HFFc6 (cell line): ENCODE measurements around the gene CCKAR. TPM values are rescaled to one million over a fixed set of nuclear protein-coding genes. Genes with fewer than 3 reads are reported as not detected.
"Not testable (repeated sequence)": the region's sequence is repeated elsewhere in the genome, so short reads cannot be mapped to it uniquely, and the experiment has no call there.

Experiments
- DNase-seq: peaks from one replicate; pipeline ENCODE4 v3.0.0-alpha.2; 2018
- H3K27ac Mint-ChIP-seq: 2 replicates; pipeline ENCODE4 v1.8.0; 2020; ENCODE audit warnings: mild to moderate bottlenecking, mixed read lengths
- H3K27me3 Mint-ChIP-seq: 2 replicates; pipeline ENCODE4 v1.8.0; 2021; ENCODE audit warnings: mild to moderate bottlenecking, moderate library complexity, mixed read lengths; ENCODE audit not compliant: insufficient read depth
- H3K36me3 Mint-ChIP-seq: 2 replicates; pipeline ENCODE4 v1.8.0; 2021; ENCODE audit warnings: low read depth, mixed read lengths
- H3K4me1 Mint-ChIP-seq: 2 replicates; pipeline ENCODE4 v1.8.0; 2020; ENCODE audit warnings: low read depth, mixed read lengths
- H3K4me3 Mint-ChIP-seq: 2 replicates; pipeline ENCODE4 v1.8.0; 2020; ENCODE audit warnings: mild to moderate bottlenecking, moderate library complexity, mixed read lengths
- H3K9me3 Mint-ChIP-seq: 2 replicates; pipeline ENCODE4 v1.8.0; 2020; ENCODE audit warnings: mild to moderate bottlenecking, mixed read lengths
- total RNA-seq, 6 experiments: library from RNA; stranded (reverse); fragmentation: NEBNext Ultra II Directional; extraction: Animal tissue kit (Norgen Biotek cat#: 25700); gene quantifications; 2 replicates in 1 of 6; 3 replicates in 5 of 6; pipeline ENCODE4 v1.2.3, GENCODE V29; 2021
- TF ChIP-seq, protein P1 (sequence below): fragments of 200-600 bp; sonication (generic); IDR thresholded peaks from 2 replicates; pipeline ENCODE4 v1.5.0; 2021; ENCODE audit warnings: antibody characterized with exemption, mild to moderate bottlenecking

CCKAR gene
- total RNA-seq, 6 experiments from 2014 or later = not detected

- Mint-ChIP-seq H3K4me3 (no peak overlapping the region), H3K27ac (no peak overlapping the region), H3K27me3 (peaks cover 5% of the 10 kb centered on the region), H3K4me1 (no peaks in the 10 kb centered on the region), H3K9me3 (no peaks in the 10 kb centered on the region; the same call in 1 of the 2 replicates), H3K36me3 (no peaks in the 10 kb centered on the region)
- TF ChIP-seq, protein P1, sequence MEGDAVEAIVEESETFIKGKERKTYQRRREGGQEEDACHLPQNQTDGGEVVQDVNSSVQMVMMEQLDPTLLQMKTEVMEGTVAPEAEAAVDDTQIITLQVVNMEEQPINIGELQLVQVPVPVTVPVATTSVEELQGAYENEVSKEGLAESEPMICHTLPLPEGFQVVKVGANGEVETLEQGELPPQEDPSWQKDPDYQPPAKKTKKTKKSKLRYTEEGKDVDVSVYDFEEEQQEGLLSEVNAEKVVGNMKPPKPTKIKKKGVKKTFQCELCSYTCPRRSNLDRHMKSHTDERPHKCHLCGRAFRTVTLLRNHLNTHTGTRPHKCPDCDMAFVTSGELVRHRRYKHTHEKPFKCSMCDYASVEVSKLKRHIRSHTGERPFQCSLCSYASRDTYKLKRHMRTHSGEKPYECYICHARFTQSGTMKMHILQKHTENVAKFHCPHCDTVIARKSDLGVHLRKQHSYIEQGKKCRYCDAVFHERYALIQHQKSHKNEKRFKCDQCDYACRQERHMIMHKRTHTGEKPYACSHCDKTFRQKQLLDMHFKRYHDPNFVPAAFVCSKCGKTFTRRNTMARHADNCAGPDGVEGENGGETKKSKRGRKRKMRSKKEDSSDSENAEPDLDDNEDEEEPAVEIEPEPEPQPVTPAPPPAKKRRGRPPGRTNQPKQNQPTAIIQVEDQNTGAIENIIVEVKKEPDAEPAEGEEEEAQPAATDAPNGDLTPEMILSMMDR = no peak
- no peak for DNase-seq
Measured at GRCh38 chr4:26503427-26503826, 13.1 kb upstream of the CCKAR start.

GRCh38 chr4:26500565-26500999 is 10.3 kb upstream of the CCKAR start:
- H3K27ac Mint-ChIP-seq, H3K4me1 Mint-ChIP-seq, H3K36me3 Mint-ChIP-seq, H3K27me3 Mint-ChIP-seq, H3K4me3 Mint-ChIP-seq, H3K9me3 Mint-ChIP-seq: not testable (repeated sequence)
- DNase-seq = peak; percentile 4

- H3K27me3 Mint-ChIP-seq = peaks cover 20% of the 10 kb centered on the region
- no peaks in the 10 kb centered on the region for H3K36me3 Mint-ChIP-seq
- H3K4me1 Mint-ChIP-seq = no peaks in the 10 kb centered on the region
- TF ChIP-seq, protein P1 = no peak
- no peak overlapping the region for H3K27ac Mint-ChIP-seq
- H3K4me3 Mint-ChIP-seq = no peak overlapping the region
- no peaks in the 10 kb centered on the region; the same call in 1 of the 2 replicates for H3K9me3 Mint-ChIP-seq
- no peak for DNase-seq
Measured at GRCh38 chr4:26496207-26496783, 6.0 kb upstream of the CCKAR start.

DNA sequence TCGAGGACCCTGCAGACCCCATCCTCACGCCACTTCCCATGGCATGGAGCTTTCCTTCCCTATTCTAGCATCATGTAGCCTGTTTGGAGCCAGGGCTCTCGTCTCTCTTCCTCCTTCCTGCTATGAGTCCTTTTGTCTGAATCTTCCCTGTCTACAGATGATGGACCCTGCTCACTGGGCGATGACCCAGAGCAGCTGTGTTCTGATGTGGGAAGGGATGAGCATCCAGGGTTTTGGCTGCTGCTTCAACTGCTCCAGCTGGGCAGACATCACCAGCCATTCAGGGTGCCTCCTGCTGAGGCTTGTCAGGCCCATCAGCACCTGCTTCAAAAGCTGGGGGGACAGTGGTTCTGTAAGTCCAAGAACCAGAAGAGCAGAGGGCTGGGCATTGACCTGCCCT is 3.2 kb upstream of the CCKAR start:
- TF ChIP-seq, protein P1 = no peak
- Mint-ChIP-seq H3K27me3 (peaks cover 34% of the 10 kb centered on the region), H3K4me3 (no peak overlapping the region), H3K4me1 (no peaks in the 10 kb centered on the region), H3K36me3 (no peaks in the 10 kb centered on the region), H3K27ac (no peak overlapping the region), H3K9me3 (no peaks in the 10 kb centered on the region)
- no peak for DNase-seq

- peaks cover 36% of the 10 kb centered on the region for H3K27me3 Mint-ChIP-seq
- no peak overlapping the region for H3K4me3 Mint-ChIP-seq
Measured at GRCh38 chr4:26491449-26492170, 1.3 kb upstream of the CCKAR start.

GRCh38 chr4:26490960-26491284 is 638 bp upstream of the CCKAR start:
- TF ChIP-seq, protein P1 = no peak
- no peak overlapping the region for H3K27ac Mint-ChIP-seq
- H3K4me3 Mint-ChIP-seq = no peak overlapping the region
- no peaks in the 10 kb centered on the region for H3K36me3 Mint-ChIP-seq
- H3K27me3 Mint-ChIP-seq = peaks cover 37% of the 10 kb centered on the region
- H3K4me1 Mint-ChIP-seq = no peaks in the 10 kb centered on the region
- no peak for DNase-seq
- H3K9me3 Mint-ChIP-seq = no peaks in the 10 kb centered on the region

More at GRCh38 chr4:26491449-26492170, 1.3 kb upstream of the CCKAR start:
- H3K4me1 Mint-ChIP-seq = no peaks in the 10 kb centered on the region
- no peak overlapping the region for H3K27ac Mint-ChIP-seq
- no peak for DNase-seq
- TF ChIP-seq, protein P1 = no peak
- H3K36me3 Mint-ChIP-seq = no peaks in the 10 kb centered on the region
- no peaks in the 10 kb centered on the region for H3K9me3 Mint-ChIP-seq
